ENCODE results near the gene NR3C2. TPM values are rescaled to one million over a fixed set of nuclear protein-coding genes. Genes with fewer than 3 reads are reported as not detected.

The NR3C2 gene
- total and polyA plus RNA-seq, 2 of the 4 experiments (the other 2 are of a cell fraction): 1.1 to 2.3 TPM

GRCh38 chr4:148108766-148109165, 333.4 kb downstream of the NR3C2 start:
- Histone ChIP-seq H3K56ac (ENCODE audit: extremely low read depth, insufficient read depth, low read length) (no peak overlapping the region), H2BK15ac (ENCODE audit: low read depth, low read length) (no peak overlapping the region), H3K79me1 (ENCODE audit: low read depth in 1 of 2, low read length in 2 of 2) (no peaks in the 10 kb centered on the region), H2BK5ac (ENCODE audit: low read depth, low read length, poor library complexity, severe bottlenecking) (no peak overlapping the region), H3K9me1 (ENCODE audit: insufficient read depth, low read length) (no peaks in the 10 kb centered on the region), H2AK9ac (replicated peaks; ENCODE audit: low read depth, low read length, poor library complexity) (no peak overlapping the region), H2AFZ (replicated peaks; ENCODE audit: low read length, poor library complexity) (no peak overlapping the region), H2AK5ac (ENCODE audit: low read depth, low read length) (no peak overlapping the region), H3K9me3 (ENCODE audit: control insufficient read depth, insufficient read depth, low read length) (no peaks in the 10 kb centered on the region), H3K14ac (replicated peaks; ENCODE audit: low read depth, low read length) (no peak overlapping the region), H3K18ac (ENCODE audit: low read depth, low read length) (no peak overlapping the region), H3K9ac (ENCODE audit: low read depth, low read length) (no peak overlapping the region), H3K27ac (ENCODE audit: insufficient read depth, low read length) (no peak overlapping the region), H4K8ac (ENCODE audit: low read depth in 2 of 2, low read length in 2 of 2) (no peak overlapping the region), H3K4ac (ENCODE audit: low read depth, low read length) (no peak overlapping the region), H4K5ac (ENCODE audit: low read depth, low read length) (no peak overlapping the region), H4K20me1 (ENCODE audit: insufficient read depth, low read length) (no peaks in the 10 kb centered on the region), H3K4me3 (ENCODE audit: insufficient read depth, low read depth, low read length) (no peak overlapping the region), H4K91ac (ENCODE audit: insufficient read depth, low read depth, low read length) (no peak overlapping the region), H3K27me3 (ENCODE audit: control insufficient read depth, insufficient read depth, low read length) (no peaks in the 10 kb centered on the region), H3K36me3 (ENCODE audit: control insufficient read depth, insufficient read depth, low read length) (no peaks in the 10 kb centered on the region), H3K23ac (ENCODE audit: low read depth, low read length) (no peak overlapping the region), H3K4me2 (ENCODE audit: low read depth, low read length) (no peak overlapping the region), H2BK120ac (ENCODE audit: low read depth, low read length) (no peak overlapping the region), H2BK20ac (ENCODE audit: low read depth, low read length) (no peak overlapping the region), H3K4me1 (ENCODE audit: control insufficient read depth, insufficient read depth, low read length) (no peaks in the 10 kb centered on the region)
- intact Hi-C loops (cut with micrococcal nuclease): no loop called here
- ATAC-seq (ENCODE audit: low read depth) (no peak), DNase-seq (no peak)
- no TSS peak for BruUV-seq (replicated peaks)
- dilution Hi-C loops (cut with HindIII; ENCODE audit: low sequenced_read_pairs, unreplicated experiment): no loop called here
- 97% methylated on average over 6 of the region's 7 CpGs; no CpG with 5 or more reads in 1 of the 2 experiments for WGBS, 2 experiments (ENCODE audit: extremely low coverage in 2 of 2, insufficient read length in 1 of 2)
- ChIA-PET POLR2A (ENCODE audit: unreplicated experiment) (no interaction called here), CTCF (no interaction called here)
- in situ Hi-C loops (cut with MboI; ENCODE audit: low sequenced_read_pairs): no loop called here
- TF ChIP-seq POLR2A (IDR thresholded peaks at IDR 0.05; ENCODE audit: low read depth, low read length) (no peak), MAFK (IDR thresholded peaks at IDR 0.05; ENCODE audit: low read depth, low read length) (no peak), USF2 (IDR thresholded peaks at IDR 0.05; ENCODE audit: low read depth, low read length) (no peak), NFE2L2 (IDR thresholded peaks at IDR 0.05; ENCODE audit: low read depth, low read length) (no peak), RAD21 (IDR thresholded peaks at IDR 0.05; ENCODE audit: low read length) (no peak), CTCF (conservative IDR thresholded peaks at IDR 0.05; ENCODE audit: low read depth, low read length) (no peak), RCOR1 (IDR thresholded peaks at IDR 0.05; ENCODE audit: insufficient replicate concordance, low read length) (no peak), CEBPB (IDR thresholded peaks at IDR 0.05; ENCODE audit: low read depth, low read length) (no peak)

Measured in IMR-90 (cell line).